Measurements from ENCODE around the gene TMED9. TPM values are rescaled to one million over a fixed set of nuclear protein-coding genes. Genes with fewer than 3 reads are reported as not detected.

The TMED9 gene
- total and polyA plus RNA-seq, 9 of the 15 experiments (the other 6 are each of a cell fraction or from before 2014, with no cell fraction given) = 43.7 to 301 (median 90.0) TPM

DNA sequence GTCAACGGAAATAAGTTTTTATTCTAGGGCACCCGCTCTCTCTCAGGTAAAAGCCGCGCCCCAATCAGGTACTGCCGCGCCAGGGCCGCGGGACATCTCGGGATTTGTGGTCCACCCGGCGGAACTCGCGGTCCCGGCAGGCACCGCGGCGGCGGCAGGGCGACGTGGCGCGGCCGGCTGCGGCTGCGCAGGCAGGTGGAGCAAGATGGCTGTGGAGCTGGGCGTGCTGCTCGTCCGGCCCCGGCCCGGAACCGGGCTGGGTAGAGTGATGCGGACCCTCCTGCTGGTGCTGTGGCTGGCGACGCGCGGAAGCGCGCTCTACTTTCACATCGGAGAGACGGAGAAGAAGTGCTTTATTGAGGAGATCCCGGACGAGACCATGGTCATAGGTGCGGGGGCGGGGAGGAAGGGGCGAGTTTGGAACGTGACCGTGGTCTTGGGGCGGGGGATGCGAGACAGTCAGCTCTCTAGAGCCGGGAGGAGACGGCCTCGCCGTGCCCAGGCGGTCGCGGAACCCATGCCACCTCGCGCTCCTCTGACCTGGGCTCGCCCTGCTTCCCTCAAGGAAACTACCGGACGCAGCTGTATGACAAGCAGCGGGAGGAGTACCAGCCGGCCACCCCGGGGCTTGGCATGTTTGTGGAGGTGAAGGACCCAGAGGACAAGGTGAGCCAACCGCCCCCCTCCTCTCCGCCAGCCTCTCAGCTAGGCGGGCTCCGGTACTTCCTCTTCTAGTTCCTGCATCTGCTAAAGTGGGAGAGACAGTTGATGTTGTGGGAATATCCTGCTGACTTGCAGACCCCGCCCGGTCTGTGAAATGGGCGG, at the start of gene TMED9 (continued):
- TF ChIP-seq ZNF41 (CRISPR knock-in tag; conservative IDR thresholded peaks at IDR 0.05) (no peak), ARID1B (IDR thresholded peaks at IDR 0.05) (no peak; the same call in 1 of the 2 replicates), TSC22D4 (tag; IDR thresholded peaks at IDR 0.05) (no peak), BMI1 (IDR thresholded peaks at IDR 0.05; ENCODE audit: low read length) (no peak), RBFOX2 (IDR thresholded peaks at IDR 0.05; ENCODE audit: low read depth, low read length) (peak; percentile 99), MYBL2 (IDR thresholded peaks at IDR 0.05; ENCODE audit: low read depth) (no peak), MYBL2 (CRISPR knock-in tag; IDR thresholded peaks at IDR 0.05; ENCODE audit: borderline replicate concordance) (no peak), RBM17 (IDR thresholded peaks at IDR 0.05; ENCODE audit: borderline replicate concordance, low read depth, low read length) (no peak), PRMT5 (CRISPR knock-in tag; IDR thresholded peaks at IDR 0.05) (no peak), THRA (IDR thresholded peaks at IDR 0.05) (no peak), ZBED1 (IDR thresholded peaks at IDR 0.05) (no peak), SIX5 (IDR thresholded peaks at IDR 0.05; ENCODE audit: borderline replicate concordance in 1 of 2, insufficient read depth in 1 of 2, low read depth in 1 of 2, low read length in 2 of 2) (peak; percentile 77 to 78), GATA2 (CRISPR knock-in tag; IDR thresholded peaks at IDR 0.05) (no peak), TRIM28 (IDR thresholded peaks at IDR 0.05) (no peak), NR0B1 (IDR thresholded peaks at IDR 0.05; ENCODE audit: partially characterized antibody) (no peak), NCOA6 (IDR thresholded peaks at IDR 0.05) (no peak), RNF2 (IDR thresholded peaks at IDR 0.05) (no peak), HEY1 (CRISPR knock-in tag; IDR thresholded peaks at IDR 0.05; ENCODE audit: borderline replicate concordance) (no peak), CBX3 (IDR thresholded peaks at IDR 0.05; ENCODE audit: borderline replicate concordance in 1 of 2, low read length in 2 of 2) (no peak), ZNF133 (CRISPR knock-in tag; IDR thresholded peaks at IDR 0.05) (no peak), HDAC6 (IDR thresholded peaks at IDR 0.05; ENCODE audit: low read depth, low read length) (no peak)
- TF ChIP-seq, protein P1, sequence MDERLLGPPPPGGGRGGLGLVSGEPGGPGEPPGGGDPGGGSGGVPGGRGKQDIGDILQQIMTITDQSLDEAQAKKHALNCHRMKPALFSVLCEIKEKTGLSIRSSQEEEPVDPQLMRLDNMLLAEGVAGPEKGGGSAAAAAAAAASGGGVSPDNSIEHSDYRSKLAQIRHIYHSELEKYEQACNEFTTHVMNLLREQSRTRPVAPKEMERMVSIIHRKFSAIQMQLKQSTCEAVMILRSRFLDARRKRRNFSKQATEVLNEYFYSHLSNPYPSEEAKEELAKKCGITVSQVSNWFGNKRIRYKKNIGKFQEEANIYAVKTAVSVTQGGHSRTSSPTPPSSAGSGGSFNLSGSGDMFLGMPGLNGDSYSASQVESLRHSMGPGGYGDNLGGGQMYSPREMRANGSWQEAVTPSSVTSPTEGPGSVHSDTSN (CRISPR knock-in tag; IDR thresholded peaks at IDR 0.05; ENCODE audit: low read depth) = no peak
- TF ChIP-seq, protein P1 (tag; conservative IDR thresholded peaks at IDR 0.05; ENCODE audit: low read depth) = no peak
- TF ChIP-seq, protein P2, sequence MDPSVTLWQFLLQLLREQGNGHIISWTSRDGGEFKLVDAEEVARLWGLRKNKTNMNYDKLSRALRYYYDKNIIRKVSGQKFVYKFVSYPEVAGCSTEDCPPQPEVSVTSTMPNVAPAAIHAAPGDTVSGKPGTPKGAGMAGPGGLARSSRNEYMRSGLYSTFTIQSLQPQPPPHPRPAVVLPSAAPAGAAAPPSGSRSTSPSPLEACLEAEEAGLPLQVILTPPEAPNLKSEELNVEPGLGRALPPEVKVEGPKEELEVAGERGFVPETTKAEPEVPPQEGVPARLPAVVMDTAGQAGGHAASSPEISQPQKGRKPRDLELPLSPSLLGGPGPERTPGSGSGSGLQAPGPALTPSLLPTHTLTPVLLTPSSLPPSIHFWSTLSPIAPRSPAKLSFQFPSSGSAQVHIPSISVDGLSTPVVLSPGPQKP (CRISPR knock-in tag; IDR thresholded peaks at IDR 0.05) = no peak

Data from K562 (cell line).